GM21717 (cell line): Measurements from ENCODE around the gene PRICKLE3.

Source experiments
- ATAC-seq: cut with Tn5 transposase; IDR thresholded peaks from one replicate; pipeline ENCODE4 v1.9.1; 2021; ENCODE audit warnings: mild to moderate bottlenecking, moderate library complexity; ENCODE audit not compliant: unreplicated experiment

PRICKLE3 gene

GRCh38 chrX:49206543-49206942 is 20.4 kb upstream of the PRICKLE3 start:
- ATAC-seq: no peak

- no peak for ATAC-seq
Observed at GRCh38 chrX:49205443-49205842, 19.3 kb upstream of the PRICKLE3 start.

GRCh38 chrX:49204709-49205108 is 18.5 kb upstream of the PRICKLE3 start:
- ATAC-seq: no peak

DNA sequence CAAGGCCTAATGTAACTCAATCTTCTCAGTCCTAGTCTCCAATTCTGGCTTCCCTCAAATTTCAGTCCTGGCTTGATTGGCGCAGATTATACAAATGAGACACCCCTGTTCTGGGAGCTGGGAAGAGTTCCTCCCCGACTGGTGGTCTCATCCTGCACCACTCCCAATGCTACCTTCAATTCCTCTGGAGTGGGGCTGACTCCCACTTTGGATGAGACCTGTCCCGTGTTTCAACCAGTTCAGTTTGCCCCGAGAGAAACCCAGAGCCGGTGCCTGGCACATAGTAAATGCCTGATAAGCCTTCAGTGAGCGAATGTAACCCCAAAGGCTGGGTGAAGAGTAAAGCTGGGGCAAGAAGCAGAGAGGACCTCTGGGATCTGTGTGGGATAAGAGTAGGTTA is 17.8 kb upstream of the PRICKLE3 start:
- no peak for ATAC-seq

- ATAC-seq: no peak
Observed at GRCh38 chrX:49203536-49203935, 17.4 kb upstream of the PRICKLE3 start.

DNA sequence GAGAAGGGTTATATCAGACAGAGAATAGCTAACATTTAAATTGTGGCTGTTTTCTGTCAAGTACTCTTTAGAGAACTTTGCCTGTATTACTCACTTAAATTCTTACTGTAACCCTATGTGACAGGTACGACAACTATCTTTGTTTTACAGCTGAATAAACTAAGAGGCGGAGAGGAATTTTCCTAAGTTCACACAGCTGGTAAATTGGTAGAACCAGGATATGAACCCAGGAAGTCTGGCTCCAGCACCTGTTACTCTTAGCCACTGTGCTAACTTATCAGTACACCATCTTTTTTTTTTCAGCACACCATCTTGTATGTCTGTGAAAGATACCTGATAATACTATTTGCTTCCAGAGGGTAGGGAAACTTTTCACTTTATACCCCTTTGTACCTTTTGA is 15.8 kb upstream of the PRICKLE3 start:
- ATAC-seq: no peak

DNA sequence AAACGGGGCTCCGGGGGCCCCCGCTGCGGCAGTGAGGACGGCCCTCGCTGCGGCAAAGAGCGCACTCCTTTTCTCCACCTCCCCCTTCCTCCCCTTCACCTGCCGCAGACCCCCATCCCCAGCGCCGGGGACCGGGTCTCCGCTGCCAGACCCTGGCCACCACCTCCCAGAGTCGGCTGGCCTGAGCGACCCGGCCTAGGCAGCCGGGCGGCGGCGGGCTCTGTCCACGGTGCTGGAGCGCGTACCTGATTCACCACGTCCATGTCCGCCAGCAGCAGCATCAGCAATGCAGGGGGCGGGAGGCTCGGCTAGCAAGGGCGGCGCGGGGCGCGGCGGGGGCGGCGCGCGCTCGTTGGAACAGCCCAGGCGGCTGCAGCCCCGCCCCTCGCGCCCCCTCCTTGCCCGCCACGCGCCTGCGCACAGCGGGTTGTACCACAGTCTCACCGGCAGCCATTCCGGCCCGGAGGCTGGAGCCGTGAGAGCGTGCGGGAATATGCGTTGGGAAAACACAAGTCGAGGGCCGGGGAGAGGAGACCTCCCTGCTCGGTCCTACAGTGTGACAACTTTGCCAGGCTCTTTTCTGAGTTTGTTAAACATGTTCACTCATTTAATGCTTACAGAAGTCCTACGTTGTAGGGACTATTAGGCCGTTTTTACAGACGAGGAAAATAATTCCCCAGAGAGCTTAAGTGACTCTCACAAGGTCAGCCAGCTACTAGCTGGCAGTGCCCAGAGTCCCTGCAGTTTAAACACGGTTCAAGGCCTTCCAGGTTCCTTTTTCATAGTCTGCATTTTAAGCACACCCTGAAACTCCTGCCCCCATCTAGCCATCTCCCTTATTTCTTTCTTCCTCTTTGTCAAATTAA is 14.0 kb upstream of the PRICKLE3 start, which contains the start of gene SYP:
Gene SYP, minus strand, starts transcription at position 288 of the 866 bp plus-strand sequence. Its CDS starts 7 bp downstream, at position 281.
- ATAC-seq: peak; percentile 78

DNA sequence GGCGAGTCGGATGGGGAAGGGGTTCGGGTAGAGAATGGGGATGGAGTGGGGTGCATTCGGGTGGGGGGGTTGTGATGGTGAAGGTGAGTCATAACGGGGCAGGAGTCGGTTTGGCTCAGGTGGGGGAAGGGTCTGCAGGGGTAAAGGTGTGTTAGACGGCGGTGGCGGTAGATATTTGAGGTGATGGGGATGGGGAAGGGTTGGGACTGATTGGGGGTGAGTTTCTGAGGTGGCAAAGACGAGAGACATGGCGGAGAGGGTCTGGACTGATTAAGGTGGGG is 13.1 kb upstream of the PRICKLE3 start:
- no peak for ATAC-seq

DNA sequence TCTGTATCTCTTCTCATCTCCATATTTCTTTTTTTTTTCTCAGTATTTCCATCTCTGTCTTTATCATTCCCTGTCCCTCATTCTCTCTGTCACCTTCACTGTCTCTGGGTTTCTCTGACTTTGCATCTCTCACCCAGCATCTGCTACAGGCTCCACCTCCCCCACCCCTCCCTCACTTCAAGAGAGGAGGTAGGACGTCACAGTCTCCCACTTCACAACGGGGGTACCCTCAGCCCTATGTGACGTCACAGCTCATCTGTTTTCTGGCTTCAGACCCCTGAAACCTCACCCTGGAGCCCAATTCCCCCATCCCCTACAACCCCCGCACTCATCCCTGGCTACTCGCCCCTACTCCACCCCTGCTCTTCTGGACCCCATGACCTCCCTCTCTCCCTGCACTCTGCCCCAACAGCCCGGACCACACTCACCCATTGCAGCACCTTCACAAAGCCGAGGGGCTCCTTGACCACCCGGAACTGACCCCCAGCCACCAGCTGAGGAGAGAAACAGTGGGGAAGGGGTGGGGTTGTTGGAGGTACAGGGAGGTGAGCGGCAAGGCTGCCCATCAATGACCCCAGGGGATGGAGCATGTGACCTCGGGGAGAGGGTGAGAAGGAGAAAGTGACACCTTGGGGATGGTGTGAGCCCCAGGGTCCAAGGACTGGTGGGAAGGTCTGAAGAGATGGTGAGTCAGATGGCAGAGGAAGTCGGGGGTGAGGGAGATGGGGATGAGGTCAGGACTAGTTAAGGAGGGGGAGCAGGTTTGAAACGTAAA is 12.6 kb upstream of the PRICKLE3 start:
- no peak for ATAC-seq

DNA sequence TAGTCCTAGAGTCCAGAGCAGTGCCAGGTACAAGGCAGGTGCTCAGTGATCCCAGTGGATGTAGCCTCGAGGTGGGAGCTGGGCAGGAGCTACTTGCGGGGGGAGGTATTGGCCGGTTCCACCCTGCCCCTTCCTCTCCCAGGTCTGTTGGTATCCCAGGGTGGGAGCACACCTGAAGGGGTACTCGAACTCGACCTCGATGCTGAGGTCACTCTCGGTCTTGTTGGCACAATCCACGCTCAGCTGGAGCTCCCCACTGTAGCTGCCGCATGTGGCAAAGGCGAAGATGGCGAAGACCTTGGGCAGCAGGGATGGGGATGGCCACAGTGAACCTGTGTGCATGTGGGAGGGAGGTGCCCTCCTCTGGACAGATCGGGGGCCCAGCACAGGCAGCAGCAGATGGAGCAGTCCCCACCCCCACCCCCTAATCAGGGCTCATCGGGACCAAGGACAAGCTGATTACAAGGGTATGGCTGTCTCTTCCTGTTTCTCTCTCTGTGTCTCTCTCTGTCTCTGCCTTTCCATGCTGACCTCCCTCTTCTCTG is 11.4 kb upstream of the PRICKLE3 start:
- ATAC-seq: no peak

DNA sequence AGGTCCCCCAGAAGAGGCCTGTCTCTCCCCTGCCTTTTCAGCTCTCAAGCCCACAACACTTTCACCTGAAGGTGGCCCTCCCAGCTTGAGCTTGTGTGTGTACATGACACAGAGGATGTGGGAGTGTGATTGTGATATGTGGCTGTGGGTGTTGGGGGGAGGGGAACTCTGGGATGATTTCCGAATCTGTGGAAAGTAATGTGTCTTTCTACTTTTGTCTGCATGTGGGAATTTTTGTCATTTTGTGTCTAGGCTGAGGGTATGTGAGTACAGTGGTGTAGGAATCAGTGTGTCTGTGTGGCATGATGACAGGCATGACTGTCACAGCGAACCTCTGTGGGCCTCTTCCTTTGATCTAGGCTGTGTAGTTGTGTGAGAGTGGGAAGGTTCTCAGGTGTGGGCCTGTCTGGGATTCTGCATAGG is 7.4 kb upstream of the PRICKLE3 start:
- no peak for ATAC-seq

DNA sequence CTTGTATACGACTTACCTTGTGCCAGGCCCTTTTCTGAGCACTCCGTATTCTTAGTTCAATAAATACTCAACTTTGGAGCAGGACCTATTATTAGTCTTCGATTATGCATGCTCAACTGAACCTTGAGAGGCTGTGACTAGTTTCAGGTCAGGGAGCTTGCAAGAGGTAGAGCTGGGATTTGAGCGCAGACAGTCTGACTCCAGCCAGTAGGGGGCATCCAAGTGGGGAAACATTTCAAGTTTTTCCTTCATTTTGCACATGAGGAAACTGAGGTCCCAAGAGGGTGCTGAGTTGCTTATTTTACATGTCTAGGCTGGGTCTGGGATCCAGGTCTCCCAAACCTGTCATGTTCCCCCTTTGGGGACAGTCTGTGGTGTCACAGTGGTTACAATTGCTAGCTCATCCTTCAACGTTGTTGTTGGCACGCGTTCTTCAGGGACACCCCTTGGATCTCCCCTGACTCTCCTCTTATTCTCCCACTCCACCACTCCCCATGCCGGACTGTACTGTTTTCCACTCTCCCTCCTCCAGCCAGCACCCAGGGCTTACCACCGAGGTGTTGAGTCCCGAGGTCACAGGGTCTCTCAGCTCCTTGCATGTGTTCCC is 6.7 kb upstream of the PRICKLE3 start:
- no peak for ATAC-seq

DNA sequence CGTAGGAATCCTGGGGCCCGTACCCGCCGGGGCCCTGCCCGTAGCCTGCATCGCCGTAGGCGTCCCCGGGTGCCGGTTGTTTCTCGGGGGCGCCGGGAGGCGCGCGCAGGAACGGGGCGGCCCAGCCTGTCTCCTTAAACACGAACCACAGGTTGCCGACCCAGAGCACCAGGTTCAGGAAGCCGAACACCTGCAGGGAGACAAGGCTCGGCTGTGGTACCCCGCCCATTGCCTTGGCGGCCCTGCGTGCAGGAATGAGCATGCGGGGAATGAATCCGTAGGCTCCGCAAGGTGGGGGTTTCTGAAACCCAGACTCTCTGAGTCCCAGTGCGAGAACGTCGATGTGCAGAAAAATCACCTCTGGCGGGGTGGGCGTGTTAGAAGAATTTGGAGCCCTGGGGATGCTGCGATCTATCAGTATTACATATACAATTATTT is 5.4 kb upstream of the PRICKLE3 start:
- peak; percentile 13 for ATAC-seq

DNA sequence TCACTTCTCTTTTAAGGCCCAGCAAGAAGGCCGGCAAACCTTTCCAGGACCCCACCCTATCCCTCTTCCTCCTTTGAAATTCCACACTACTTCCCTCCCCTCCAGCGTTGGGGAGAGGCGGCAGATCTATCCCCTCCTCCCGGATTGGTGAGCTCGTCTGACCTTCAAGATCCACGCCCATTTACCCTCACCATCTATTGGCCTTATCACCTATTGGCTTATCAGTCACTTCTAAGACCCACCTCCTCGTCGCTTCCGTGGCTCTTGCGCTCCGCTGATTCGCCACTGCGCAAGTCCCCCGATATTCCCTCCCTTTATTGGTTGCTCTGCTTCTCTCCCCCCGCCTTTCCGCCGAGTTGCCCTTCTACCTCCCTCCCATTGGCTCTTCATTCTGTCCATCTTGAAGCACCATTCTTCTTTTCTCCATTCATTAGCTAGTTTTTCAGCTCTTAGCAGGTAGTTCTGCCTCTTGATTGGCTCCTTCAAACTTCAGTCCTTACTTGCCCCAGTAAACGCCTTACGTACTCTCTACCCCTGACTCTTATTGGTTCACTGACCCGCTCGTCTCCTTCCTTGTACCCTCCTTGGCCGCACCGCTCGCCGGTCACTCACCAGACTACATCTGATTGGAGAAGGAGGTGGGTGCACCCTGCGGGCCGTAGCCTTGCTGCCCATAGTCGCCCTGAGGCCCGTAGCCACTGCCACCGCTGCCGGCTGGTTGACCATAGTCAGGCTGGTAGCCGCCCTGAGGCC is 4.8 kb upstream of the PRICKLE3 start:
- peak; percentile 89 for ATAC-seq

GRCh38 chrX:49189606-49190005 is 3.4 kb upstream of the PRICKLE3 start:
- no peak for ATAC-seq

GRCh38 chrX:49188468-49189076 is 2.4 kb upstream of the PRICKLE3 start:
- no peak for ATAC-seq

DNA sequence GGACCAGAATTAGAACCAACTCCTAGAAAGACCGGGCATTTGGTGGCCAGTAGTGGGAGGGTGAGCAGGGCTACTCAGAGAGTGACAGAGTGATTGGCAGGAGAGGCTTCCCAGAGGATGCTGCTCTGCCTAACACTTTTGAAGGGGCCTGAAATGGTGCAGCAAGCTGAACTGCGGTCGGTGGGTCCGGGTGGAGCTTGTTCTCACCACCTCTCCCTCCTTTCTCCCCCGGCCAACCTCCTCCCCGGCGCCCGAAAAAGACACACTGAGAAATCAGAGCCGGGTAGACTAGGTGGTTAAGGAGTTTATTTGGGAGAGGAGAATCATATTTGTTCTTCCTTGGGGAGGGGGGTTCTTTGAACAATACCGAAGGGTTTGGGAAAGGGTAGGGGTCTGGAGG is 1.4 kb upstream of the PRICKLE3 start:
- no peak for ATAC-seq

- no peak for ATAC-seq
Observed at GRCh38 chrX:49187028-49187394, 838 bp upstream of the PRICKLE3 start.

DNA sequence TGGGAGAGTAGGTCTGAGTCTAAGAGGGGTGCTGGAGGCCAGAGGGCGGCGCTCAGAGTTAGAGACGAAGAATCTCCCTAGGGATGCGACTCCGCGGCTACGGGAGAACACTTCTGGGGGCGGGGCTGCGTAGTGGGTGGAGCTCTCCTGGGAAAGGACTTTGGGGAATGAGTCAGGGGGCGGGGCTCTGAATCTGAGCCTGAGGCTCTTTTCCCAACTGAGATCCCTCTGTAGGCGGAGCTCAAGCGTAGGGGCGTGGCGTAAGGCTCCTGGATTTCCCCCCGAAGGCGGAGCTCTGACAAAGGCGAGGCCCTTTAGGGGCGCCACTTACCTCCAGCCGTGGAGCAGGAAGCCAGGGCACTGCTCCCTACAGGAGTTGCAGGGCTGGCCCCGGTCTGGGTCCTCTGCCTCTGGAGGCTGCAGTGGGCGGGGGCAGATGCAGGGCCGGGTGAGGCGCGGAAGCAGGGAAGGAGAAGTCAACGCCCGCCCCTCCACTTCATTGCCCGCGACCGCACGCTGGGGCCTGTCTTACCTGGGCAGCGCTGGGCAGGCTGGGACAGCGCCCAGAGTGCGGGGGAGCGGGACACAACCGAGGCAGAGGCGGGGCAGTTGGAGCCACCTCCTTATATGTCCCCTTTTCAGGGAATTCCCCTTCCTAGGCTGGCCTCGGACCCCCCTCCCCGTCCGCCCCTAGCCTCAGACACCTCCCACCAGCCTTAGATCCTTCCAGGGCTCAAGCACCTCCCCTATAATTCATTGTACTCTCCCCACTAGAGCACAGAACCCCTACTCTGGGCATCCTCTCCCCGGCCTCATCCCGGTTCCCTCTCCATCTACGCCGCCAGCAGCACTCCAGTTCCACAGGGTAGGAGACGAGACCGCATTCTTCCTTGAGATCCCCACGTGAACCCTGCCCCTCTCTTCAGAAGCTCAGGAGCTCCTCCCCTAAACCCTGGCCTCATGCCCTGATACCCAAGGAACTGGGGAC is 1.6 kb downstream of the PRICKLE3 start:
- ATAC-seq: no peak
